HCT116 (cell line): ENCODE data around the gene MRTFB. TPM values are rescaled to one million over a fixed set of nuclear protein-coding genes. Genes with fewer than 3 reads are reported as not detected.

ENCODE experiments used
- ATAC-seq: fragments of 200-7000 bp; cut with Tn5 transposase; 2 replicates; pipeline ENCODE4 v1.9.1; 2020; ENCODE audit warnings: mild to moderate bottlenecking, moderate library complexity
- BruUV-seq: library from RNA; stranded (reverse); fragments of 400-500 nt; replicated peaks from 2 replicates; lab custom pipeline; 2021; lab: Mats Ljungman, UMichigan
- CTCF ChIA-PET: fragments of 300-600 bp; sonication (Branson Sonifier 250); formaldehyde crosslinking; loops from one replicate; lab custom pipeline; 2021; ENCODE audit warnings: antibody characterized with exemption; lab: Charles Lee
- POLR2A ChIA-PET: fragments of 300-600, 350-600 bp; sonication (Branson Sonifier 250); formaldehyde crosslinking; loops from one replicate; lab custom pipeline; 2021; ENCODE audit warnings: antibody characterized with exemption; lab: Charles Lee
- RAD21 ChIA-PET, 2 experiments: fragments of 300-600 bp; sonication (Branson Sonifier 250); formaldehyde crosslinking; loops; one replicate each; lab custom pipeline; 2023; ENCODE audit warnings: low total read pairs in 2 of 2; ENCODE audit not compliant: uncharacterized antibody in 2 of 2, unreplicated experiment in 2 of 2, low non-redundant PET in 1 of 2; lab: Charles Lee
- DNase-seq: peaks from one replicate; pipeline ENCODE4 v3.0.0-alpha.2; 2010; ENCODE audit warnings: low read depth, low spot score
- H2AFZ ChIP-seq: fragments of 200-600 bp; shearing (Covaris generic), sonication (generic); 2 replicates; pipeline ENCODE4 v1.6.1; 2017; ENCODE audit warnings: low read depth, mixed run types, mixed read lengths, antibody characterized with exemption, low read length; ENCODE audit not compliant: poor library complexity, severe bottlenecking
- H3K27ac ChIP-seq: 2 replicates; pipeline ENCODE4 v1.5.1; 2012; ENCODE audit warnings: low read depth, low read length
- H3K27me3 ChIP-seq: fragments of 200-600 bp; sonication (generic); 2 replicates; pipeline ENCODE4 v1.6.1; 2016; ENCODE audit warnings: mixed run types, low read length, mixed read lengths; ENCODE audit not compliant: insufficient read depth
- H3K36me3 ChIP-seq, 2 experiments: fragments of 200-500 bp in 1 of 2; fragments of 200-600 bp in 1 of 2; sonication (Bioruptor generic) in 1 of 2; sonication (generic) in 1 of 2; 2 replicates each; pipeline versions ENCODE4 v1.5.1 to v1.6.1; 2014 to 2016; ENCODE audit warnings: low read length in 2 of 2, inconsistent platforms in 1 of 2, mixed read lengths in 1 of 2, mixed run types in 1 of 2; ENCODE audit not compliant: insufficient read depth in 2 of 2, control insufficient read depth in 1 of 2
- H3K4me1 ChIP-seq, 2 experiments: fragments of 200-600 bp in 1 of 2; sonication (generic) in 1 of 2; 2 replicates each; pipeline versions ENCODE4 v1.5.1 to v1.6.1; 2012 to 2017; ENCODE audit warnings: low read length in 2 of 2, inconsistent platforms in 1 of 2, mild to moderate bottlenecking in 1 of 2, mixed read lengths in 1 of 2, mixed run types in 1 of 2, moderate library complexity in 1 of 2; ENCODE audit not compliant: insufficient read depth in 2 of 2, control insufficient read depth in 1 of 2
- H3K4me2 ChIP-seq: fragments of 200-600 bp; sonication (generic); 2 replicates; pipeline ENCODE4 v1.6.1; 2017; ENCODE audit warnings: mixed run types, low read length, mixed read lengths
- H3K4me3 ChIP-seq, 2 experiments: fragments of 200-600 bp in 1 of 2; sonication (generic) in 1 of 2; replicated peaks in 1 of 2; 2 replicates each; pipeline ENCODE4 v1.5.1; 2011 to 2016; ENCODE audit warnings: low read length in 2 of 2, control low read depth in 1 of 2, low read depth in 1 of 2, mild to moderate bottlenecking in 1 of 2, mixed read lengths in 1 of 2, mixed run types in 1 of 2
- H3K79me2 ChIP-seq: fragments of 200-600 bp; sonication (generic); 2 replicates; pipeline ENCODE4 v1.6.1; 2017; ENCODE audit warnings: mild to moderate bottlenecking, mixed run types, low read length, moderate library complexity, mixed read lengths; ENCODE audit not compliant: insufficient read depth
- H3K9ac ChIP-seq: fragments of 200-600 bp; sonication (generic); 2 replicates; pipeline ENCODE4 v1.6.1; 2016; ENCODE audit warnings: low read length, mixed read lengths
- H3K9me2 ChIP-seq: fragments of 200-600 bp; sonication (generic), shearing (Covaris generic); 2 replicates; pipeline ENCODE4 v1.6.1; 2017; ENCODE audit warnings: mixed run types, mild to moderate bottlenecking, moderate library complexity; ENCODE audit not compliant: insufficient read depth
- H3K9me3 ChIP-seq, 2 experiments: fragments of 200-500 bp in 1 of 2; fragments of 200-600 bp in 1 of 2; sonication (Bioruptor generic) in 1 of 2; sonication (generic) in 1 of 2; 2 replicates each; pipeline ENCODE4 v1.6.1; 2014 to 2017; ENCODE audit warnings: low read length in 2 of 2, mixed read lengths in 2 of 2, inconsistent platforms in 1 of 2, low read depth in 1 of 2, mild to moderate bottlenecking in 1 of 2, mixed run types in 1 of 2, moderate library complexity in 1 of 2; ENCODE audit not compliant: control insufficient read depth in 1 of 2, insufficient read depth in 1 of 2
- H4K20me1 ChIP-seq: fragments of 200-600 bp; sonication (generic), shearing (Covaris generic); 2 replicates; pipeline ENCODE4 v1.6.1; 2017; ENCODE audit warnings: mixed run types, mild to moderate bottlenecking, moderate library complexity; ENCODE audit not compliant: insufficient read depth
- CTCF ChIP-seq, 3 experiments: fragments of 200-600 bp in 1 of 3; sonication (generic) in 1 of 3; IDR thresholded peaks in 2 of 3; conservative IDR thresholded peaks in 1 of 3; 2 replicates each; pipeline ENCODE4 v1.5.1; 2012 to 2017; ENCODE audit warnings: low read depth in 2 of 3, low read length in 2 of 3, antibody characterized with exemption in 1 of 3, borderline replicate concordance in 1 of 3, control low read depth in 1 of 3, mild to moderate bottlenecking in 1 of 3, mixed read lengths in 1 of 3, mixed run types in 1 of 3, moderate library complexity in 1 of 3; ENCODE audit not compliant: insufficient read depth in 1 of 3
- RAD21 ChIP-seq: IDR thresholded peaks from 2 replicates; pipeline ENCODE4 v1.6.1; 2012; ENCODE audit warnings: low read depth, mild to moderate bottlenecking
- ZBTB33 ChIP-seq: IDR thresholded peaks from 2 replicates; pipeline ENCODE4 v1.6.1; 2011; ENCODE audit warnings: mild to moderate bottlenecking, low read length, moderate library complexity; ENCODE audit not compliant: insufficient replicate concordance; ENCODE audit errors: extremely low read depth
- intact Hi-C: fragments of 100-400 bp; cut with micrococcal nuclease; formaldehyde crosslinking; loops from 2 replicates; pipeline ENCODE4 v1.10.0; 2022
- total RNA-seq: library from RNA; stranded (reverse); gene quantifications from one replicate; pipeline ENCODE4 v1.2.1, GENCODE V29; 2021; ENCODE audit not compliant: unreplicated experiment

Gene MRTFB
- total RNA-seq, 1 experiment from 2014 or later, result 39.0 TPM

GRCh38 chr16:14024283-14024682 is 46.8 kb upstream of the MRTFB start:
- no peaks in the 10 kb centered on the region for H3K9me3 ChIP-seq
- BruUV-seq, result no TSS peak
- ATAC-seq (no peak), DNase-seq (no peak)
- H3K4me2 ChIP-seq, result no peak overlapping the region
- H3K27me3 ChIP-seq, result no peaks in the 10 kb centered on the region
- TF ChIP-seq ZBTB33, result no peak
- peak; percentile 26; the same call in 1 of the 2 replicates for TF ChIP-seq RAD21
- no peak for TF ChIP-seq CTCF (IDR thresholded peaks at IDR 0.05 in 2 of 3, conservative IDR thresholded peaks at IDR 0.05 in 1 of 3; ENCODE audit: borderline replicate concordance in 1 of 3, insufficient read depth in 1 of 3, low read depth in 2 of 3, low read length in 2 of 3)
- ChIA-PET CTCF (no interaction called here), RAD21 (no interaction called here), POLR2A (no interaction called here)
- intact Hi-C loops, result no loop called here
- H3K4me1 ChIP-seq, result peaks cover 0 to 5% of the 10 kb centered on the region in 2 experiments; a peak in 1 of 4 replicates
- H3K9ac ChIP-seq, result no peak overlapping the region
- no peak overlapping the region for H2AFZ ChIP-seq
- no peaks in the 10 kb centered on the region for H3K79me2 ChIP-seq
- H3K27ac ChIP-seq, result no peak overlapping the region
- H3K4me3 ChIP-seq, result no peak overlapping the region
- H4K20me1 ChIP-seq, result no peaks in the 10 kb centered on the region
- H3K9me2 ChIP-seq, result no peaks in the 10 kb centered on the region
- no peaks in the 10 kb centered on the region for H3K36me3 ChIP-seq
